NCI-H345 (cell line): Measurements from ENCODE around the gene DAPK2.

Source experiments
- DNase-seq: peaks from one replicate; lab custom pipeline; 2025; lab: John Stamatoyannopoulos, UW

DAPK2 gene

DNA sequence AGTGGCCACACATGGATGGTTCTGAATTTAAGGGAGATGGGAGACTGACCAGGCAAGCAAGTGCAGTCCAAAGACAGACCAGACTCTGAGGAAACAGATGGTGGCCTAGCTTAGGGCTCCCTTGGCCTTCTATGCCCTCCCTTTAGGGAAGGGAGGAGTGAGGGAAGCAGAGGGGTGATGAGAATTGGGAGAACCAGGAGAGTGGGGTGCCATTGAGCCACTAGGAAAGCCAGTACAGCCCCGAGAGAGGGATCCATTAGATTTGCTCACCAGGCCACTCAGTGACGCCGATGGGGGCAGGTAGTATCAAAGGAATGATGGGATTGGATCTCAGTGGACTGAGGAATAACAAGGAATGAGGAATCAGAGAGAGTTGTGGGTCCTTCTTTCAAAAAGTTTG lies 182.1 kb downstream of the DAPK2 start:
- DNase-seq, result no peak

DNA sequence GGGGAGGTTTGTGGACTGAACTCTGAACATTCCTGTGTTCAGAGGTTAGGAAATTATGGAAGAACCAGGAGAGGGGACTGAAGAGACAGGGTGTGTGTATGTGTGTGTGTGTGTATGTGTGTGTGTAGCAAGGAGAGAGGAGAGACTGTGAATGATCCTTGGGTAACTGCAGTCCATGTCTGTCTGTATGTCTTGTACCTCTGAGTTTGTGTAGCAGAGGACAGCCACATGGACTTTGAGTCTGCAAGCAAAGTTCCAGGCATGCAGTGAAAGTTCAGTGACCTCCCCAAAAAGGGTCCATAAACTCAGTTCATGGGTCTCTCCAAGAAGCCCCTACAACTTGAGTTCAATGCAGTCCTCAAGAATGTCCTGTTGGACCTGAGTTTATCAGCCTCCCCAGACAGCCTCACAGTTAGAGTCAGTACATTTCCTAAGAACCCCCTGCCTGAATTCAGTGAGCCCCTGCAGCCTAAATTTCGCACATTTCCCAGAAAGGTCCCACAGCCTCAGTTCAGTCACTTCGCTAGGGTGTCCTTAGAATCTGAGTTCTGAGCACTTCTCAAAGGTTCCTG lies 184.3 kb downstream of the DAPK2 start:
- no peak for DNase-seq

DNA sequence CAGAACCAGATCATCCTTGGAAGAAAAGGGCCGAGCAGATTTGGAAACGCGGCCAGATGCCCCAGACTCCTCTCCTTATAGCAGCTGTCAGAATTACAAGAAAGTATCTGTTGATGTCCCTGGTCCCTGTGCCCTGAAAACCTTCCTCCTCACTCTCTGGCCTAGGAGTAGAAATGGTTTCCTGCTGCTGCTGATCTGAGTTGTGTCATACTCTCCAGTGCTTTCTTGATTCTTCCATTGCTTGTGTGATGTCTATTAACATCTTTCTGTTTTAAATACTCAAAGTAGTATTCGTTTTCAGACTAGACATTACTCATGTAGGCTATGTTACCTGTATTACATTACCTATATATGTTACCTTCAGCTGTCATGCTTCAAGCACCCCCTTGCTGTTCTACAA lies 185.7 kb downstream of the DAPK2 start:
- DNase-seq, result no peak

DNA sequence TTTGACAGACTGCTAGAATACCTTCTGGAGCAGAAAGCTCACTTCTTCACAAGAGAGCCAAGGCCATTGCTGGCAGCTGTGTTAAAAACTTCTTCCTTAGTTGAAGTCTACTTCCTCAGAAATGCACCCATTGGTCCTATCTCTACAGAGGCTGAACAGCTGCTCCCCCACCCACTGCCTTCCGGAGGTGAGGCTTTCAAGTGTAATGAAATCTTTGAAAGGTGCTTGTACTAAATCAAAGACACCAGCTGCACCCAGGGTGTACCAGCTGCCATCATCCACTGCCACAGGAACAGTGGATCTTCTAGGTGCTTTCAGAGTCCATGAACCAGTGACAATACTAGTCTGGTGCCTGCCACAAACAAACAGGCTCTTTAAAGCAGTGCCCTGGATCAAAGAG lies 186.1 kb downstream of the DAPK2 start:
- DNase-seq, result no peak

DNA sequence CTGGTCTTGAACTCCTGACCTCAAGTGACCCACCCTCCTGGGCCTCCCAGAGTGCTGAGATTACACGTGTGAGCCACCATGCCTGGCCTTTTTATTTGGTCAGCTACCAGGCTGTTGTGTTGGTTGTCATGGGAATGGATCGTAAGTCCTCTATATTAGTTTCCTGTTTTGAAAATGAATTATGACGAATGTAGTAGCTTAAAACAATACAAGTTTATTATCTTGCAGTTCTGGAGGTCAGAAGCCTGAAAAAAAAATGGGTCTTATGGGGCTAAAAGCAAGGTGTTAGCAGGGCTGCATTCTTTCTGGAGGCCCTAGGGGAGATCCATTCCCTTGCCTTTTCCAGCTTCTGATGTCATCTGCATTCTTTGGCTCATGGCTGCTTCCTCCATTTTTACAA lies 187.4 kb downstream of the DAPK2 start:
- no peak for DNase-seq

DNA sequence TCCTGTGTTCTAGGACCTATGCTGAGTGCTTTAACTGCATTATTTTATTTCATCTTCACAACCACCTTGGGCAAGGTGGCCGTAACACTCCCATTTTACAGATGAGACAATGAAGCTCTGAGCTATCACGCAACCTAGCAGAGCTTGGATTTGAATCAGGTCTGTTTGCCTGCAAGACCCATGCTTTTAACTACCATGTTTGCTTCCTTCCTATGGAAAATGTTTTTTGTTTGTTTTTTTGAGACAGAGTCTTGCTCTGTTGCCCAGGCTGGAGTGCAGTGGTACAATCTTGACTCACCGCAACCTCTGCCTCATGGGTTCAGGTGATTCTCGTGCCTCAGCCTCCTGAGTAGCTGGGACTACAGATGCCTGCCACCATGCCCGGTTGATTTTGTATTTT lies 187.8 kb downstream of the DAPK2 start:
- no peak for DNase-seq

DNA sequence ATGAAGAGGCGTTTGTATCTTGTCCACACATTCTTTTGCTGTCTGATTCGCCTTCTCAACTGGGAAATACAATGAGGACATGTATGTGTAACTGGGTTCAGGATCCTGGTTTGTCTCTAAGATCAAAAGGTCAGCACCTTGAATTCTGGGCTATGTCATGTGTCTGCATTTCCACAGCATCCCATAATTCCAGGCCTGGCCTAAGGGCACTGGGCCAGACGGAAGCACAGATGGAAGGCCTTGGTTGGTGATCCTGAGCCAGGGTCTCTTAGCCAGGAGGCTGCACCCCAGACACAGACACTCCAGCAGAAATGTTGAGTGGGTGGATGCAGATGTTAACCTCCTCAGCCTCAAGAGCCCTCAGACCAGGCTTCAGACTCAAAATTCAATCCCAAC lies 188.8 kb downstream of the DAPK2 start:
- no peak for DNase-seq
